SIG-M5 treated with dmso at 0.1 percent for 504 hours (cell line): ENCODE results near the gene ABI2.
"Not testable (repeated sequence)": the region's sequence is repeated elsewhere in the genome, so short reads cannot be mapped to it uniquely, and the experiment has no call there.

Experiments
- DNase-seq: peaks from one replicate; lab custom pipeline; 2025; ENCODE audit not compliant: unreplicated experiment; lab: John Stamatoyannopoulos, UW

The ABI2 gene

DNA sequence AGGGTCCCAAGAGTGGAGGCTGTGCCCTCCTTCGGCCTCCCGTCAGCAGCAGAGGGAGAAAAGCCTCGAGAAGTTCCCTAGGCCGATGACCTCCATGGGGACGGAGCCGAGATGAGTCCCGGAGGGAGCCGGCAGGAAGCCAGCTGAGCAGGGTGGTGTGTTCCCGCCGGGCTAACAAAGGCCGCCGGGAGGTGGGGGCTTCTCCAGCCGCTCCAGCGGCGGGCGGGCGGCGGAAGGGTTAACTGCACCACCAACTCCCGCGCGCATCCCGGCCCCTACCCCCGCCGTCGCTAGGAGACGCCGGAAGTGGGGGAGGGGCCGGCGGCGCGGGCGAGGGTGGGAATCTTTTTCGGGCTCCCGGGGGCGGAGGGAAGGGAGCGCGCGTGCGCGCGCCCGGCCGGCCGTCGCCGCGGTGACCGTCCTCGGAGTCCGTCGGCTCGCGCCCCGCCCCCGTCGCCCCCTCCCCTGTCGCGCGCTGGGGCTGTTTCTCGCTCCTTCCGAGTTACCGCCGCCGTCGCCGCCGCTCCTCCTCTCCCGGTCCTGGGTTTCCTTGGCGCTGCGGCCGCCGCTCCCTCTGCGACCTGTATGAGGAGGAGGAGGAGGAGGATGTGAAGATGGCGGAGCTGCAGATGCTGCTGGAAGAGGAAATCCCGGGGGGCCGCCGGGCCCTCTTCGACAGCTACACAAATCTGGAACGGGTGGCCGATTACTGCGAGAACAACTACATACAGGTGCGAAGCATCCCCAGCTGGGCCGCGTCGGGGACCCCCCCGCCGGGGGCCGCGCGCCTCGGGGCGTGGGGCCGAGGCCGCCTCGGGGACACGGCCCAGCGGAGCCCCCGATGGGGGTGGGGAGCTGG lies at the start of gene ABI2:
Gene ABI2, plus strand, starts transcription at position 494 of the 859 bp plus-strand sequence. Its CDS starts 121 bp downstream, at position 615.
- peak; percentile 59 for DNase-seq

DNA sequence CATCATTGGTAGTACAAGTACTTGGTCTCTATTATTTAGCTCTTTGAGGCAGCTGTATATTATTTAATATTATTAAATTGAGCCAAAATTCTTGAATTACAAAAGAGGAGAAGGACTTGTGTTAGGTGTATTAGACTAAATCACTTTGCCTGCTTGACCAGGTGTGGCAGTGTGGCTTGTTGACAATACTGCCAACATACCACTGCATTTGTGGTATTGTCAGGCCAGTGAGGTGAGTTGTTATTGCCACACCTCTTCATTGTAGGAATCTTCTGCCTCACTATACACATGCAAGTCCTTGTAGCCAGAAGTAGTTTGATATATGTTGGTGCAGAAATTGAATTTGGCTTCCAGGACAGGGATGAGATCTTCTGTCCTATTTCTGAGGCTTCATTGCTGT lies 48.9 kb upstream of the ABI2 start:
- DNase-seq, result no peak

DNA sequence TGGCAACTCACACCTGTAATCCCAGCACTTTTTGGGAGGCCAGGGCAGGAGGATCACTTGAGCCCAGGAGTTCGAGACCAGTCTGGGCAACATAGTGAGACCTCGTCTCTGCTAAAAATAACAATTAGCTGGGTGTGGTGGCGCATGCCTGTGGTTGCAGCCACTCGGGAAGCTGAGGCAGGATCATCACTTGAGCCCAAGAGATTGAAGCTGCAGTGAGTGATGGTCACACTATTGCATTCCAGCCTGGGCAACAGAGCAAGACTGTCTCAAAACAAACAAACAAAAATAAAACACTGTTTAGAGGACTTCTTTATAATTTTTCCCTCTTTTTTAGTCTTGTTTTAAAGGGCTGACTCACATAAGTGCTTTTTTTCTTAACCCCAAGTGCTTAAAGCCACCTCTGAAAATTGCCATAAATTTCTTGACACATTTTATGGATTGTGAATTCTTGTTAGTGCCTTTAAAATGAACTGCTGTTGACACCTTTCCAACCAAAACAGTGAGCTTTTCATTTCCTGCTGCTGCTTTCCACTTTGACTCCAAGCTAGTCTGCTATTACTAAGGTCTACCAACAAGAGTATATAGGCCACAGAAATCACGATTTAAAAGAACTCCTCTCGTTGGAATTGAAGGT lies 47.6 kb upstream of the ABI2 start:
- no peak for DNase-seq

DNA sequence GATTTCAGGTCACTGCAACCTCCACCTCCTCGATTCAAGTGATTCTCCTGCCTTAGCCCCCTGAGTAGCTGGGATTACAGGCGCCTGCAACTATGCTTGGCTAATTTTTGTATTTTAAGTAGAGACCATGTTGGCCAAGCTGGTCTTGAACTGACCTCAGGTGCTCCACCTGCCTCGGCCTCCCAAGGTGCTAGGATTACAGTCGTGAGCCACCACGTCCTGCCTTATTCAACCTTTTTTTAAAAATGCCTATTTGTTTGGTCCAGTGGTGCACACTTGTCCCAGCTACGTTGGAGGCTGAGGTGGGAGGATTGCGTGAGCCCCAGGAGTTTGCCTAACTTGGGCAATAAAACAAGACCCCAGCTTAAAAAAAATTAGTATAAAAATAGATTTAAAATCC lies 46.1 kb upstream of the ABI2 start:
- DNase-seq, result no peak

DNA sequence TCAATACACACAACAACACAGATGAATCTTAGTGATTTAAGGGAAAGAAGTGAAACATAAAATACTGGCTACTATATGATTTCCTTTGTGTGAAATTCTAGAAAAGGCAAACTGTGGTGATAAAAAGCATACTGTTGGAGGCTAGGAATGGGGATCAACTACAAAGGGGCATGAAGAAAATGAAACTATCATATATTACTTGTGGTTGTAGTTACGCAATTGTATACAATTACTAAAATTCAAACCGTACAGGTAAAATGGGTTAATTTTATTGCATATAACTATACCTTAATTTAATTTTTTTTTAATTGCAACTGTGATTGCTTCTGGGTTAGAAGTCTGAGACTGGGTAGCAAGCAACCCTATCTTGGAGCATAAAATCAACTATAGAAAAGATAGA lies 41.7 kb upstream of the ABI2 start:
- no peak for DNase-seq

DNA sequence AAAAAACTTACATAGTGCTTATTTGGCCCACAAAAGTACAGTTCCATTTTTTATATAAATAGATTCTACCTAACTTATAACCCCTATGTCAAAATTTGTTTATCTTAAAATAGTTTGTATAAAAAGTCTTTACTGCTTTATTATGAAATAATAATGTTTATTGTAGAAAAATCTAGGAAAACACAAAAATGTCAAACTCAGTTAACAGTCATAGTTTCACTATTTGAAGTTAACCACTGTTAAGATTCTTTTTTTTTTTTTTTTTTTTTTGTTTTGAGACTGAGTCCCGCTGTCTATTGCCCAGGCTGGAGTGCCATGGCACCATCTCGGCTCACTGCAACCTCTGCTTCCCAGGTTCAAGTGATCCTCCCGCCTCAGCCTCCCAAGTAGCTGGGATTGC lies 26.5 kb upstream of the ABI2 start:
- DNase-seq, result no peak

DNA sequence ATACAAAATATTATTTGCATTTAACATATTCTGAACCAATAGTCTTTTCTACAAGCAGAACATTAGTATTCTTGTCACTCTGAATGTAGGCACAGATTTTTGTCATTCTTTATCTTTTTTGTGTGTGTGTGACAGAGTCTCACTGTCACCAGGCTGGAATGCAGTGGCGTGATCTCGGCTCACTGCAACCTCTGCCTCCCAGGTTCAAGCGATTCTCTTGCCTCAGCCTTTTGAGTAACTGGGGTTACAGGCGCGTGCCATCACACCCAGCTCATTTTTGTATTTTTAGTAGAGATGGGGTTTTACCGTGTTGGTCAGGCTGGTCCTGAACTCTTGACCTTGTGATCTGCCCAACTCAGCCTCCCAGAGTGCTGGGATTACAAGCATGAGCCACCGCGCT lies 25.6 kb upstream of the ABI2 start:
- not testable (repeated sequence) for DNase-seq

DNA sequence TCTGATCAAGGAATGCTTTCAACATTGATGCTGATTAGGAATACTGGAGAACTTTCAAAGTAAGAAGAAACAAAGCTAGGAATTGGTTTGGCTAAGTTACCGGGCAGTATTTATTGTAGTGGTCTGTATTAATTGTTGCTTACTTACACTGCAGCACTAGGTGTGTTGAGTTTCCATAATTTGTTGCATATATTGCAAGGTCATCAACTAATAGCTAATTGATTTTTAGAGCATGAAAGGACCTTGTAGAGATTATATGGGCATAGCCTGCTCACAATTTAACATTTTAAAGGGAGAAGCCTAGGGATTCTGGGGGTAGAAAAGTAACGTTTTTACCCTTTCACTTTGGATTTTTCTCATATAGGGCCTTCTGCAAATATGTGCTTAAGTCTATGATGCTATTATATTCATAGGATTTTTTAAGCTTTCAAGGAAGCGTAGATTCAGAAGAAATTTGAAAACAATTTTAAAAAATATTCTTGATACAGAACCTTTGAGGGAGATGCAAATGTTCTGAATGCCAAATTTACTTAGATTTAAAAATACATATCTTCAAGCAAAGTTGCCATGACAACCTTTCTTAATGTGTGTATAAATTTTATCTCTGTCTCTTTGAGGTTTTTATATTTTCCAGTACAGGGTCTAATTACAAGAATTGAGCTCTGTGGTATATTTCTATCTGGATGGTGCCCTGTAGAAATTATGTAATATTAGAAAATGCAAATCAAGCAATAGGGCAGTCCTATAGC lies 17.3 kb upstream of the ABI2 start:
- no peak for DNase-seq

DNA sequence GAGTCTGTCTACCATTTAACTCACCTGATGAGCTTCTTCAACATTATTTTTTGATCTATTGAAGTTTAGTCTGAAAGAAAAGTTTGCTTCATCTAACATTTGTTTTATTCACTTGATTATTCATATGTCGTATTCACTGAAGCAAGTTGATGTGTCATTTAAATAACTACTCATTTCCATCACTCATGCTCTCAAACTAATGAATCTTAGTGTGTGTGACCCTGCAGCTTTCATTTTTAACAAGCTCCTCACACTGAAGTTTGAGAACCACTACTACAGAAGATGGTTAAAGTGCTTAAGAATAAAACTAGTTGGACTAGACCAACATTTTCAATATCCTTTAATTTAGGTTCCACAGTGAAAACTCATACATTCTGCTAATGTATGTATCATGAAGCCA lies 1.8 kb upstream of the ABI2 start:
- no peak for DNase-seq

DNA sequence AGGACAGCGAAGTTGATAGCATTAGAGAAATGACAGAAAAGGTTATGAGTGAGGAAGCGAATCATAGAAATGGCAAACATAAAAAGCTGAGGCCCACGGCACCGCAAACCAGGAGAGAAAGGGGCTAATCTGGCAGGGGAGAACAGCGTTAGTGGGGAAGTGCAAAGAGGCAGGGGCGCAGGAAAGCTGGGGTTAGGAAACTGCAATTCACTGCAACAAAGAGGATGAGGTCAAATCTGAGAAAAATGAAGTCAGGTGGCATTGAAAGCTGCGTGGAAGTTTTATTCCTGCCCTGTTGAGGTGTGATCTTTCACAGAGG lies 653 bp upstream of the ABI2 start:
- peak; percentile 43 for DNase-seq

DNA sequence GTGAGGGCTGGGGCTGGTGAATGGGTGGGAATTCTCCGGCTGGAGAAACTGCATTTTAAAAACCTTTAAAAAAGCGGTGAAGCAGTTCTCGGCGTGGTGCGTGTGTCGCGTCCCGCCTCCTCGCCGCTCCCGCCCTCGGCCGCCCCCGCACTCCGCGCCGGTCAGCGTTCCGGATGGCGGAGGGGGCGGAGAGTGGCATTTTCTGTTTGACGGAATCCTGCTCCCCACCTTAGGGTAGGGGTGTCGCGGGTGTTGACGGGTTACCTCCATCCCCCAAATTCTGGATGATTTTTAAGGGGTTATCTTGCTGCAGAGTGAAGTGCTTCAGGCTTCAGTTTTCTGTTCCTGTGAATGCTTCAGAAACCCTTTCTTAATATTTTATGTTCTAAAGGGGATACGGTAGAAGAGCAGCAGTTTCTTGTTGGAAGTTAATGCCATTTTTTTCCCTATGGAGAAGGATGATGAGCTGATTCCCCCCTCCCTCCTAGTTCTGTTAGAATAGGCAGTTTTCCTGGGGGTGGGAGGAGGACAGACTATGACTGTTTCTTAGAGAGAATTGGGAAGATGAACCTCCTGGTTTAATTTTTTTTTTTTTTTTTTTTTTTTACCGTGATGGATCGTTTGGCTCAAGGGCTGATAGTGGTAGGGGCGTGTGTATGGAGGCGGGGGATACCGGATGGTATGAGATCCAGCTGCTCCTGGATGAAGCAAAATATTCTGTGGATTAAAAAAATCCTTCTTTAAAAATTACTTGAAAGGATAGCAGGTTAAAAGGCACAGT lies 756 bp downstream of the ABI2 start:
- peak; percentile 44 for DNase-seq

DNA sequence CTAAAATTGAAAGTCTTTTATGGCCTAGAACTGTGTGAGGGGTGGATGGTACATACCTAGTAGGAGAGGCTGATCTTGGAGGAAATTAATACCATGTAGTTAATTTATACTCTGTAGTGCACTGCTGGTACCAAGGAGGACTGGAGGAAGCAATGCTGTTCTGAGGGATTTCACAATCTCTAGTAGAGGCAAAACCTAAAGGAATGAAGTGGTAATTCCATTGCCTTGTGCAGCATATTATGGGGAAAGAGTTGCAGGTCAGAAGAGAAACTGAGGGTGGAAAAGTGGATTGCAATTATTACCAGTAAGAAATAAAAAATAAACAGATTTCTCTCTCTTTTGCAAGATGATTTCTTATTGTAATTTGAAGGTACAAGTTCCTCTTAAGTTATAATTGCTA lies 2.2 kb downstream of the ABI2 start:
- peak; percentile 46 for DNase-seq

DNA sequence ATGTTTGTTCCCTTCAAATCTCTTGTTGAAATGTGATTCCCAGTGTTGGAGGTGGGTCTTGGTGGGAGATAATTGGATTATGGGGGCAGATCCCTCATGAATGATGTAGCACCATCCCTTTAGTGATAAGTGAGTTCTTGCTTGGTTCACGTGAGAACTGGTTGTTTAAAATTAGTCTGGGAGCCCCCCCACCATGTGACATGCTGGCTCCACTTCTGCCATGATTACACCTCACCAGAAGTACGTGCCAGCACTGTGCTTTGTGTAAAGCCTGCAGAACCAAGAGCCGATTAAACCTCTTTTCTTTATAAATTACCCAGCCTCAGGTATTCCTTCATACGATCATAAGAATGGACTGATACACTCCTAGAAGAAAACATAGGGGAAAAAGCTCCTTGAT lies 10.1 kb downstream of the ABI2 start:
- no peak for DNase-seq

DNA sequence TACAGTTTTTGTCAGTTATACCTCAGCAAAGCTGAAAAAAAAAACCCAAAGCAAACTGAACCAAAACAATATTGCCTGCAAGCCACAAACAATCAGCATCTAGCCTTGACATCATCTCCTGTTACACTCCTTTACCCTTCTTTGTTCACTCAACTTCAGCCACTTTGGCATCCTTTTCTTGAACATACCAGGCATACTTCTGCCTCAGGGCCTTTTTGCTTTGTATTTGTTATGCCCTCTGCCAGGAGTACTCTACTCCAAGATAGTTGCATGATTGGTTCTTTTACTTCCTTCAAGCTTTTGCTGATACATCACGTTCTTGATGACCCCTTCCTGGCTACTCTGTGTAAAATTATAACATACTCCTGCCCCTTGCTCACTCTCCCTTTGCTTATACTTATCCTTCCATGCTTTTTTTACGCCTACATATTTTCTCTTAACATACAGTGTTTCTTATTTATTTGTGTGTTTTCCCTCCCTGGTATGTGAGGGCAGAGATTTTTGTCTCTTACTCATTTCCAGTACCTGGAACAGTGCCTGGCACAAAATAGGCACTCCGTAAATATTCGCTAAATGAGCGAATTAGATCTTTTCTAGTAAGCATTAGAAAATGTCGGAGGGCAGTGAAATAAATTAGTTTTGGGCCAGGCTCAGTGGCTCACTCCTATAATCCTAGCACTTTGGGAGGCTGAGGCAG lies 12.7 kb downstream of the ABI2 start:
- DNase-seq, result peak; percentile 21

DNA sequence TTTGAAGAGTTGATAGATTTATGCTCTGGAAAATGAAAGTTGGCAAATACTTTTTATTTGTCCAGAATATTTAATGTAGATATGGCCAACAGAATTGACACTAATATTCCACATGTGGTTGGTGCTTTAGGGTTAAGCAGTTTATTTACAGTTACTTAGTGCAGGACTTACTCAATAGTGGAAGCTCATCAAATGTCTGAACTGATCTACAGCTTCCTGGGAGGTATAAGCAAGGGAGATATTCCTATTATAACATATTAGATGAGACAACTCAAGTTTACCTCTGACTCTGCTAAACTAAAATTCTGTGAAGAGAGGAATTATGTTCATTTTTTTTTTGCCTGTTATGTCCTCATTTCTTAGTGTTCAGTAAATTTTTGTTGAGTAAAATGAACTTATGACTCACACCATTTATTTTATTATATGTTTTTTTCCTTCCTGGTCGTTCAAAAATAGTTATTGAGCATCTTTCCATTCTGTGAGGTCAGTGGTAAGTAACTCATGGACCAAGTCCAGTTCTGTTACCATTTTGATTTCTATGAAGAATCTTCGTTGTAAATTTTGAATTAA lies 13.6 kb downstream of the ABI2 start:
- DNase-seq, result no peak

DNA sequence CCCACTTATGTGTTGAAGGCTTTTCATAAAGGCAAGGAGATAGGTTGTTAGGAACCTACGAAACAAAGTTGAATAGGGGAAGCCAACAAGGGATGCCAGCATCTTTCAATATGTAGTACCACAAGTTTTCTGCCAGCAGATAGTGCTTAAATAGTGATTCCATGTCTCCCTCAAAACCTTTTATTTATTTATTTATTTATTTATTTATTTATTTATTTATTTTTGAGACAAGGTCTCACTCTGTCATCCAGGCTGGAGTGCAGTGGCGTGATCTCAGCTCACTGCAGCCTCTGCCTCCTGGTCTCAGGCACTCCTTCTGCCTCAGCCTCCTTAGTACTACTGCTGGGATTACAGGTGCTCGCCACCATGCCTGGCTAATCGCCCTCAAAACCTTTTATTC lies 14.2 kb downstream of the ABI2 start:
- not testable (repeated sequence) for DNase-seq

DNA sequence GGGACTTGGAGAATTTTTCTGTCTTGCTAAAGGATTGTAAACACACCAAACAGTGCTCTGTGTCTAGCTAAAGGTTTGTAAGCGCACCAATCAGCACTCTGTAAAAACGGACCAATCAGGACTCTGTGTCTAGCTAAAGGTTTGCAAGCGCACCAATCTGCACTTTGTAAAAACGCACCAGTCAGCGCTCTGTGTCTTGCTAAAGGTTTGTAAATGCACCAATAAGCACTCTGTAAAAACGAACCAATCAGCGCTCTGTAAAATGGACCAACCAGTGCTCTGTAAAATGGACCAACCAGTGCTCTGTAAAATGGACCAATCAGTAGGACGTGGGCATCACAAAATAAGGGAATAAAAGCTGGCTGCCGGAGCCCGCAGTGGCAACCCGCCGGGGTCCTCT lies 16.5 kb downstream of the ABI2 start:
- no peak for DNase-seq

DNA sequence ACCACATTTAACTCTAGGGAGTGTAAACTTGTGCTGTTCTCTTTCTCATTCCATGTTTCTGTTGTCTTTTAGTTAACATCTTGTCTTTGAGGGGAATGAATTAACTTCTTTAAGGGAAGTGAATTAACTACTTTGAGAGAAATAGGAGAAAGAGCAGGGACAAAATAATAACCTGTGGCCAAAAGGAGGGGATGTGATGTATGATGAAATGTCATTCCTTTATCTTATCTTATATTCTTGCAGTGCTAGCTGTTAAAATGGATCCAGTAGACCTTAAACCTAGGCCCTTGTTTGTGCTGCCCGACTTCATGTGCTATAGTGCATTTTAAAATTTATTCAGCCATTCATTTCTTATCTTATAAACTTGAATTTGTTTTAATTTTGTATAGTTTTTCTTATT lies 18.4 kb downstream of the ABI2 start:
- DNase-seq, result no peak

DNA sequence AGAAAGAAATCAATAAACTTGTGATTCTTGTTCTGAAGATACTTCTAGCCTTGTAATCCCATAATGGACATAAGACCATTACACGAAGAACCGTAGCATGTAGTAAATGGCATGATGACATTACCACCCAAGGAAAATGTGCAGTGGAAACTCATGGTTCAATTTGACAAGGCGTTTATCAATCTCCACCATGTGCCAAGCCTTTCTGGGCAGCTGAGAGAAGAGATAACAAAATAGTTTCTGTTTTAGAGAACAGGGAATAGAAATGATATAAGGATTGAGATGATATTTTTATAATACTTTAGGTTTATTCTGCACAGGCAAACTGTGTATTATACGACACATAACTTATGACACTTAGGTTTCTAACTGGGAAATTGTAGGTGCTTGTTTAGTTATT lies 19.2 kb downstream of the ABI2 start:
- no peak for DNase-seq

DNA sequence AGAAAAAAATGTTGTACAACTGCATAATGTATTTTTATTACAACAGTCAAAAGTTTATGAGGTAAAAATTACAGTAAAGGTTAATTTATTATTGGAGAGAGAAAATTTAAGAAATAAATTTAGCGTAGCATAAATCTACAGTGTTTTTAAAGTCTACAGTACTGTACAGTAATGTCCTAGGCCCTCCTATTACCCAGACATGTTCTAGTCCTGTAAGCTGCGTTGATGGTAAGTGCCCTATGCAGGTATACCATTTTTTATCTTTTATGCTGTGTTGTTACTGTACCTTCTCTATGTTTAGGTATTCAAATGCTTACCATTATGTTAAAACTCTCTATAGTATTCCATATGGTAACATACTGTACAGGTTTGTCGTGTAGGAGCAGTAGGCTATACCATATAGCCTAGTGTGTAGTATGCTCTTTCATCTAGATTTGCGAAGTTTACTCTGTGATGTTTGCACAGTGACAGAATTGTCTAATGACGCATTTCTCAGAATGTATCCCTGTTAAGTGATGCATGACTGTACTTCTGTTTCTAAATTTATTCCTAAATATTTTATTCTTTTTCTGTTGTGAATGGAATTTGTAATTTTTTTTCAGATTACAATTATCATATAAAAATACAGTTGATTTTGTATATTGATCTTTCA lies 24.5 kb downstream of the ABI2 start:
- DNase-seq, result peak; percentile 36
